Activated CD4-positive, alpha-beta T cell treated with anti-CD3 and anti-CD28 coated beads for 24 hours (primary cell): ENCODE measurements around the gene ZBTB43.

Experiments used
- DNase-seq, 2 donors: peaks; one replicate each; pipeline ENCODE4 v3.0.0-alpha.2; 2020; ENCODE audit warnings: low read depth in 2 of 2

Gene ZBTB43

GRCh38 chr9:126859111-126859510 is 54.3 kb downstream of the ZBTB43 start:
- no peak for DNase-seq

- peak; percentile 50 to 57 for DNase-seq
These were observed 55.4 kb downstream of the ZBTB43 start, which contains the start of gene ZBTB34 for GRCh38 chr9:126860077-126860756. ZBTB34 (plus strand) TSS chr9:126860639; CDS start chr9:126879400, 18,761 bp downstream.

GRCh38 chr9:126860757-126861466 is 56.1 kb downstream of the ZBTB43 start:
- DNase-seq: peak in 1 of 2 donors; percentile 4

GRCh38 chr9:126861707-126862103 is 56.9 kb downstream of the ZBTB43 start:
- no peak for DNase-seq

GRCh38 chr9:126862104-126862761 is 57.4 kb downstream of the ZBTB43 start:
- DNase-seq: no peak

- DNase-seq: no peak
These were observed 59.9 kb downstream of the ZBTB43 start for GRCh38 chr9:126864771-126865170.

GRCh38 chr9:126869368-126869767 is 64.5 kb downstream of the ZBTB43 start:
- no peak for DNase-seq

- DNase-seq: no peak
These were observed 67.7 kb downstream of the ZBTB43 start for GRCh38 chr9:126872516-126872915.

- DNase-seq: no peak
These were observed 69.9 kb downstream of the ZBTB43 start for GRCh38 chr9:126874546-126875314.

GRCh38 chr9:126875756-126876510 is 71.1 kb downstream of the ZBTB43 start:
- no peak for DNase-seq

GRCh38 chr9:126876531-126876930 is 71.7 kb downstream of the ZBTB43 start:
- no peak for DNase-seq

- DNase-seq: no peak
These were observed 72.6 kb downstream of the ZBTB43 start for GRCh38 chr9:126877418-126877817.

GRCh38 chr9:126879288-126879687 is 74.4 kb downstream of the ZBTB43 start:
- DNase-seq: no peak

- no peak for DNase-seq
These were observed 75.5 kb downstream of the ZBTB43 start for GRCh38 chr9:126880226-126880946.

- no peak for DNase-seq
These were observed 76.1 kb downstream of the ZBTB43 start for GRCh38 chr9:126880947-126881332.

- no peak for DNase-seq
These were observed 77.9 kb downstream of the ZBTB43 start for GRCh38 chr9:126882746-126883145.

- DNase-seq: no peak
These were observed 78.8 kb downstream of the ZBTB43 start for GRCh38 chr9:126883636-126884035.

GRCh38 chr9:126885131-126885641 is 80.3 kb downstream of the ZBTB43 start:
- DNase-seq: no peak

GRCh38 chr9:126886034-126886822 is 81.4 kb downstream of the ZBTB43 start:
- no peak for DNase-seq

GRCh38 chr9:126886897-126887296 is 82.1 kb downstream of the ZBTB43 start:
- no peak for DNase-seq
